Measurements from ENCODE around the gene MUC6. TPM values are rescaled to one million over a fixed set of nuclear protein-coding genes. Genes with fewer than 3 reads are reported as not detected.

MUC6 gene
- total and polyA plus RNA-seq, 2 of the 8 experiments (the other 6 are each of a cell fraction or from before 2014, with no cell fraction given) = not detected

DNA sequence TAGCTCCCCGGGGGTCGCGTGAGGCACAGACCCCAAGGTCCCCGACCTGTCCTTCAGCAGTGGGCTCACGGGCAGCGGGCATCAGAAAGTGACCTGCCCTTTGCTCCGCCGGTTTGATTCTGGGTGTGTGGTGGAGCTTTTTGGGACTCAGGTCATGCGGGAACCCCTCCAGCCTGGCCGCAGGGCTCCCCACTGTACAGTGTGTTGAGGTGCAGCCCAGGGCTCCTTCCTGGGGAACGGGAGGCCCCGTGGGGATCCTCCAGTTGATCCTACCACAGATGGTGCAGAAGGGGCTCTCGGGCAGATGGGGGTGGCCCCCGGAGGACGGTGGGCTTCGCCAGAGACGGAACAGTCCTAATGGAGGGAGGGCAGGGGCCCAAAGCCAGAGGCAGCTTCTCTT is 24.2 kb downstream of the MUC6 start:
- no peak overlapping the region for H4K5ac ChIP-seq (ENCODE audit: insufficient read length, low read depth, low read length)
- H3K14ac ChIP-seq (ENCODE audit: insufficient read length) = no peak overlapping the region
- no peak overlapping the region for H3K4me3 ChIP-seq (ENCODE audit: extremely low read depth in 1 of 4, insufficient read depth in 2 of 4, low read depth in 3 of 4, low read length in 4 of 4)
- ChIA-PET CTCF (ENCODE audit: partially characterized antibody) (interaction anchor here (0.9 to 1.5 kb wide), 3 partner anchors 36 to 142 kb away, joined by 3 to 4 read pairs (median 3); no protein-coding TSS in a partner anchor), POLR2A (ENCODE audit: partially characterized antibody) (interaction anchor here (0.6 to 1.7 kb wide), 3 partner anchors 18 to 61 kb away, joined by 3 to 4 read pairs (median 4); partner anchors contain the start of gene MUC6)
- H3K27ac ChIP-seq (ENCODE audit: low read depth, low read length) = no peak overlapping the region
- H3K4me2 ChIP-seq (ENCODE audit: insufficient read depth in 1 of 2, low read depth in 2 of 2, low read length in 2 of 2) = no peak overlapping the region
- no peak for DNase-seq (ENCODE audit: low read depth in 1 of 2, low spot score in 2 of 2)
- no peak overlapping the region for H2BK5ac ChIP-seq (ENCODE audit: low read depth, low read length)
- no peak overlapping the region for H2BK15ac ChIP-seq (ENCODE audit: low read length)
- H3K79me1 ChIP-seq (ENCODE audit: low read depth, low read length) = peaks cover 12% of the 10 kb centered on the region
- no peak overlapping the region for H2BK20ac ChIP-seq (ENCODE audit: low read length)
- H3K4ac ChIP-seq (replicated peaks; ENCODE audit: insufficient read length, low read depth, low read length) = no peak overlapping the region
- no peaks in the 10 kb centered on the region for H3K4me1 ChIP-seq (replicated peaks in 1 of 4; ENCODE audit: control insufficient read depth in 3 of 4, insufficient read depth in 4 of 4, low read length in 3 of 4)
- H3K56ac ChIP-seq (replicated peaks; ENCODE audit: insufficient read length, low read depth, low read length) = no peak overlapping the region
- peaks cover 0 to 2% (median 0%) of the 10 kb centered on the region in 4 experiments; a peak in 1 of 7 replicates for H3K27me3 ChIP-seq (replicated peaks in 1 of 4; ENCODE audit: control insufficient read depth in 3 of 4, extremely low read depth in 1 of 4, insufficient read depth in 3 of 4, low read length in 3 of 4)
- WGBS, 2 experiments (ENCODE audit: extremely low coverage in 1 of 2, insufficient coverage in 1 of 2, insufficient read length in 1 of 2, insufficient replicate concordance in 2 of 2, low coverage in 1 of 2, low lambda C conversion rate in 2 of 2, missing lambda C conversion rate in 1 of 2) = 96% methylated on average over 17 of the region's 17 CpGs; no CpG with 5 or more reads in 1 of the 2 experiments
- H3K9me3 ChIP-seq (ENCODE audit: insufficient read depth in 2 of 2, low read depth in 1 of 2, low read length in 1 of 2) = peaks cover 4 to 5% of the 10 kb centered on the region in 2 experiments; a peak in 2 of 4 replicates
- H4K91ac ChIP-seq (replicated peaks; ENCODE audit: insufficient read length, low read length) = no peak overlapping the region
- H2AFZ ChIP-seq (ENCODE audit: low read length) = no peak overlapping the region
- H3K23me2 ChIP-seq (ENCODE audit: low read depth, low read length) = peaks cover 5% of the 10 kb centered on the region; the same call in 1 of the 2 replicates
- H3K18ac ChIP-seq (ENCODE audit: extremely low read depth, low read length) = no peak overlapping the region
- H3K23ac ChIP-seq (ENCODE audit: insufficient read length) = no peak overlapping the region
- peaks cover 13 to 27% (median 22%) of the 10 kb centered on the region in 4 experiments for H3K36me3 ChIP-seq (ENCODE audit: control insufficient read depth in 2 of 4, insufficient read depth in 4 of 4, low read length in 3 of 4)
- H2AK5ac ChIP-seq (ENCODE audit: low read depth, low read length) = no peak overlapping the region
- no peak overlapping the region for H2BK120ac ChIP-seq (replicated peaks; ENCODE audit: low read depth, low read length)
- H4K8ac ChIP-seq (ENCODE audit: extremely low read depth, insufficient read depth, low read length) = no peak overlapping the region
- H2BK12ac ChIP-seq (ENCODE audit: low read depth, low read length) = no peak overlapping the region
- H3K79me2 ChIP-seq (ENCODE audit: control insufficient read depth in 1 of 2, insufficient read depth in 2 of 2, low read length in 2 of 2) = no peaks in the 10 kb centered on the region
- no peak overlapping the region for H3K9ac ChIP-seq (replicated peaks in 1 of 4; ENCODE audit: extremely low read depth in 1 of 4, low read depth in 3 of 4, low read length in 3 of 4)
- H4K20me1 ChIP-seq (replicated peaks in 1 of 2; ENCODE audit: control insufficient read depth in 1 of 2, insufficient read depth in 2 of 2, low read length in 2 of 2) = peaks cover 3 to 6% of the 10 kb centered on the region in 2 experiments
- FAIRE-seq = no peak
- TF ChIP-seq SIRT6 (IDR thresholded peaks at IDR 0.05; ENCODE audit: low read length) = no peak
- TF ChIP-seq RAD21 (IDR thresholded peaks at IDR 0.05 in 1 of 2, conservative IDR thresholded peaks at IDR 0.05 in 1 of 2; ENCODE audit: low read depth in 2 of 2, low read length in 2 of 2) = no peak
- TF ChIP-seq CTBP2 (IDR thresholded peaks at IDR 0.05; ENCODE audit: borderline replicate concordance, insufficient read depth, insufficient read length, low read length) = no peak
- TF ChIP-seq POLR2A (IDR thresholded peaks at IDR 0.05; ENCODE audit: control extremely low read depth in 1 of 2, low read depth in 2 of 2, low read length in 2 of 2) = no peak
- no peak for TF ChIP-seq KDM4A (IDR thresholded peaks at IDR 0.05; ENCODE audit: low read depth, low read length, severe bottlenecking)
- no peak for TF ChIP-seq NANOG (IDR thresholded peaks at IDR 0.05; ENCODE audit: insufficient read depth, low read depth, low read length, poor library complexity, severe bottlenecking)
- TF ChIP-seq TBP (IDR thresholded peaks at IDR 0.05; ENCODE audit: low read depth, low read length) = no peak
- TF ChIP-seq SP2 (IDR thresholded peaks at IDR 0.05; ENCODE audit: low read length) = no peak
- no peak for TF ChIP-seq FOSL1 (IDR thresholded peaks at IDR 0.05; ENCODE audit: insufficient read depth, low read depth, low read length)
- no peak for TF ChIP-seq BCL11A (IDR thresholded peaks at IDR 0.05; ENCODE audit: low read depth in 2 of 2, low read length in 2 of 2)
- no peak for TF ChIP-seq RFX5 (IDR thresholded peaks at IDR 0.05; ENCODE audit: borderline replicate concordance, low read depth, low read length)
- TF ChIP-seq PHF8 (conservative IDR thresholded peaks at IDR 0.05; ENCODE audit: low read depth, low read length) = no peak

All from H1 (cell line).